Measurements from ENCODE around the gene HMCN1.

- no peak for TF ChIP-seq CTCF (IDR thresholded peaks at IDR 0.05)
- TF ChIP-seq POLR2A (IDR thresholded peaks at IDR 0.05) = no peak
Observed at GRCh38 chr1:185880330-185880729, 146.1 kb downstream of the HMCN1 start.

Measured in right lobe of liver (tissue), 4 donors.